Activated CD8-positive, alpha-beta memory T cell treated with anti-CD3 and anti-CD28 coated beads, Interleukin-2, amount 50 U/mL, for 48 hours (primary cell): ENCODE data around the gene PROKR1.
"Not testable (repeated sequence)": the region's sequence is repeated elsewhere in the genome, so short reads cannot be mapped to it uniquely, and the experiment has no call there.

Experiments used
- DNase-seq: peaks from one replicate; pipeline ENCODE4 v3.0.0-alpha.2; 2020

PROKR1 gene

DNA sequence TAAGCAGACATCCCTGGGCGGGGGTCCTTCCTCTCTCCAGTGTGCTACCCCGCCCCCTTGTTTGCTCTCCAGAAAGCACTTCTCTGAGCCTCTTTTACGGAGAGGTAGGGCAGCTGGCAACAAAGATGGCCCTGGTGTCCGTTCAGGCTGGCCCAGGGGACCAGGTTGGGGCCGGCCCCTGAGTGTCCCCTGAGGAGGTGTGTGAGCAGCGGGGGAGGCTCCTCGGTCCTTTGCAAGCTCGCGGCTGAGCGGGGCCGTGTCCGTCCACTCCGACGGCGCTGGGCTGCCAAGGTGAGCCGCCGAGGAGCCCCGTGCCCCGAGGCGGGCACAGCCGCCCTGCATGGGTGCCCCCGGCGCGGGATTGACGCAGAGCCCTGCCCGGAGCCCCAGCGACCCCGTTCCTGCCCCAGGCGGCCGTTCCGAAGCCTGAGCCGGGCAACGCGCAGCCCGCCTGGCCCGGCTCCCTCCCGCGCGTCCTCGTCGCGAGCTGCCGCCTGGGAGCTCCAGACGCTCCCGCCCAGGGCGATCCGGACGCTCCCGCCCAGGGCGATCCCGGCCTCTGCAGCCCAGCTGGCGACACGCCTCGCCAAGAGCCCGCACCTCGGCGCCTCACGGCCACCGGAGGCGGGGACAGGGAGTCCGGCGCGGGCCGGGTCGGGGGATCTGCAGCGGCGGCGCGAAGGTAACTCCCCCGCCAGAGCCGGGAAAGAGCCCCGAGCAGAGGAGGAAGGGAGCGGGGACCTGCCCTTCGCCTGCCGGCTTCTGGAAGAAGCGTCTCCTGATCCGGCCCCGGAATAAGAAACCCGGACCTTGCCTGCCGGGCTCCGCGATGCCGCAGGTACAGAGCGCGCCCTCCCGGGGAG, at the start of gene PROKR1:
PROKR1 (plus strand) TSS at position 569 of the 863 bp plus-strand sequence. CDS start 2,243 bp downstream, outside the sequence.
- DNase-seq = peak; percentile 70

DNA sequence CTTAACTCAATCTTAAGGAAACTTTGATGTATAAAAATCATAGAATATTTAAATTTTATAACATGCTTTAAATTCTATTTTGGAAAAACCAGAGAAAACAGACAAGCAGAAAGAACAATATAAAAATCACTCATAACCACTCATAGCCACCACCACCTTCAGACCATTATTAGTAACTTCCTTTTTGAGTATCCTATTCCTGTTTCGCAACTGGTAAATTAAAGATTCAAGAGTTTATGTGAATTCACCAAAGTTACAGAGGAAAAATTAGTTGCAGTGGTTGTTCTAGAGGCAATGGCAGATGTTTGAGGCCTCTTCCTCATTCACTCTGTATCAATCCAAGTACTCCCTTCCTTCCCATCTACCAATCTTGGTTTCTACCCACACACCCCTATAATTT, 49.3 kb upstream of the PROKR1 start:
- DNase-seq = no peak

GRCh38 chr2:68594674-68595492, 48.5 kb upstream of the PROKR1 start:
- DNase-seq = peak; percentile 70

- not testable (repeated sequence) for DNase-seq
Measured at GRCh38 chr2:68595493-68595785, 47.9 kb upstream of the PROKR1 start.

DNA sequence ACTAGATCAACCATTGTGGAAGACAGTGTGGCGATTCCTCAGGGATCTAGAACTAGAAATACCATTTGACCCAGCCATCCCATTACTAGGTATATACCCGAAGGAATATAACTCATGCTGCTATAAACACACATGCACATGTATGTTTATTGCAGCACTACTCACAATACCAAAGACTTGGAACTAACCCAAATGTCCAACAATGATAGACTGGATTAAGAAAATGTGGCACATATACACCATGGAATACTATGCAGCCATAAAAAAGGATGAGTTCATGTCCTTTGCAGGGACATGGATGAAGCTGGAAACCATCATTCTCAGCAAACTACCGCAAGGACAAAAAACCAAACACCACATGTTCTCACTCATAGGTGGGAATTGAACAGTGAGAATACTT, 42.9 kb upstream of the PROKR1 start:
- not testable (repeated sequence) for DNase-seq

DNA sequence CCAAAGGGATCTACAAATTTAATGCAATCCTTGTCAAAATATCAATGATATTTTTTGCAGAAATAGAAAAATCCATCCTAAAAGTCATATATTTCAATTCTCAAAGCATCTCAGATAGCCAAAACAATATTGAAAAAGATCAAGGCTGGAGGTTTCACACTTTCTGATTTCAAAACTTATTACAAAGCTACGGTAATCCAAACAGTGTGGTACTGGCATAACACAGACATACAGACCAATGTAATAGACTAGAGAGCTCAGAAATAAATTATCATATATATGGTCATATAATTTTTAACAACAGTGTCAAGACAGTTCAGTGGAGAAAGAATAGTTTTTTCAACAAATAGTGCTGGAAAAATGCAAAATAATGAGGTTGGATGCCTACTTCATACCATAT, 40.3 kb upstream of the PROKR1 start:
- DNase-seq = no peak

- DNase-seq = no peak
Measured at GRCh38 chr2:68604077-68604476, 39.3 kb upstream of the PROKR1 start.

DNA sequence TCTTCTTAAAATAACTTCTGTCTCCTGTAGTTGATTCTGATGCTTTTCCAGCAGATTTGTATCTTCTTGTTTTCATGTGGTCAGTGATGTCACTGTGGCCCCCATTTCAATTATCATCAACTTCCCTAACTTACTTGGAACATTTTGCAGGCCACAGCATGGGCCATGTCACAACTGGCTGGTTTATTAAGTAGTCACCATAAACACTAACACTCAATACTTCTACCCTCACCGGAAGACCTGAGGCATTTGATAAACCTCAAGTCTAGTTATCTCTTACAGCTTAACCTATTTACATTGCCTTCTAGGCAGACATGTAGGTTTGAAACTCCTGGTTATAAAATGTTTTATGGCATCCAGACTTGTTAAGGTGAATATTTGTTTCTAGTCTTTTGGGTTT, 37.4 kb upstream of the PROKR1 start:
- no peak for DNase-seq

DNA sequence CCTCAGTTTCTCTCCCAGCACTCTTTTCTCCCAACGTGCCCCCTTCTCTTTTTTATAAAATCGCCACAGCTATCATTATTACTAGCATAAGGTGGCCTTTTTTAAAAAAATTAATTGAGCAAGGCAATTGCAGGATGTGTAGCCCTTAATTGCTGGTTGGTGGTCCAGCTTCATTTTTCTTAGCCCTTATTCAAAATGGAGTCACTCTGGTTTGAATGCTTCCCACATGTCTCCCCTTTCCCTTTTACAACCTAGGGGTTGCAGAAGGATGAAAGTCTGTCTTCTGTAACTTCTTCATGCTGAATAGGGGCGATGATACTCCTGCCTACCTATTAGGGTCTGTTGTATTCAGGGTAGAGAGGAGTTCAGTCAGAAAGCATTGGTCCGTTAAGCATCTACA, 36.6 kb upstream of the PROKR1 start:
- no peak for DNase-seq

GRCh38 chr2:68607837-68608236, 35.5 kb upstream of the PROKR1 start:
- DNase-seq = no peak

GRCh38 chr2:68612765-68613519, 30.4 kb upstream of the PROKR1 start:
- no peak for DNase-seq

GRCh38 chr2:68620772-68621171, 22.6 kb upstream of the PROKR1 start:
- DNase-seq = no peak

GRCh38 chr2:68623820-68624219, 19.6 kb upstream of the PROKR1 start:
- no peak for DNase-seq

GRCh38 chr2:68627615-68628014, 15.8 kb upstream of the PROKR1 start:
- no peak for DNase-seq

DNA sequence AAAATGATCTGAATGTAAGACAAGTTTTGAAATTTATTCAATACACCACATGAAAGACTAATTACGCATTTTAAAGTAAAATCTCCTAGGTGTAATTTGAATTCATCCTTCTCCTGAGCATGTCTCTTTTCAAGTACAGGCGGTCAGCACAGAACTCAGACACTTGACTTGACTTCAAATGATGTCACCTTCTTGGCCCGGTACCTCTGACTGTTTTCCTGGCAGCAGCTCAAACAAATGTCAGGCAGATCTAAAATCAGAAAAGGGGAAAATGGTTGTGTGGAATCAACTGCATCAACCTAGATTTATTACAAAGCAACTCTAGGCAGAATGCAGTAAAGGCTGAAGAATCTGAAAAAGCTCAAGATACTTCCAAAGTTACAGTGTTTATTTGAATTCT, 11.4 kb upstream of the PROKR1 start:
- DNase-seq = no peak

DNA sequence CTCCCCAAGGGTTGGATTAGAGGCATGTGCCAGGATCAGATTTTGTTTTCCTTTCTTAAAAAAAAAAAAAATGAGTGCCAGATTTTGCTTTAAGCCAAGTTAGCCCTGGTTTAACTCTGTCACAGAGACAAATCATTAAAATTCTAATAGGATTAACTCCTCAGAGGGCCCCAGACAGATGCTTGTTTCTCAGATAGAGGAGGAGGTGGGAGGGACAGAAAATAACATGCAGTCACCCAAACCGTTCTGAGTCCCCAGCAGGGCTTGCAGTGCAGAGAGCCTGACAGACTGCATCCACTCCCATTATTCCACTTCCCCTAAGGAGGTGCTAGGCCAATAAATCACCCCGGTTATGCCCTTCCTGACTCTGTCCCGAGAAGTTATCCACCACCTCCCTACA, 6.3 kb upstream of the PROKR1 start:
- DNase-seq = no peak

GRCh38 chr2:68643874-68644485, 601 bp downstream of the PROKR1 start:
- DNase-seq = no peak

DNA sequence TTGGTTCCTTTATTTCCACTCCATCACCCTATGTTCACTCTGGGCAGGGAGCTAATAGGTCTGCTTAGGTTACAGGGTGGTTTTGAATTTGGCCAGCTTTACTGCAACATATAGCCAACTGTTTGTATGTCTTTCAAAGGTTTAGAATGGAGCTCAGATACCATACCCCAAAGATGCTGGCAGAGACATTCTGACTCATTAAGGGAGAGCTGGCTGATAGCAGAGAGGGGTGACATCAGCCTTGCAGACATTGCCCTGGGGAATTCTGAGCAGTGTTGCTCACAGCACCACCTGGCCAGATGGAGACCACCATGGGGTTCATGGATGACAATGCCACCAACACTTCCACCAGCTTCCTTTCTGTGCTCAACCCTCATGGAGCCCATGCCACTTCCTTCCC, 2.1 kb downstream of the PROKR1 start:
- no peak for DNase-seq

DNA sequence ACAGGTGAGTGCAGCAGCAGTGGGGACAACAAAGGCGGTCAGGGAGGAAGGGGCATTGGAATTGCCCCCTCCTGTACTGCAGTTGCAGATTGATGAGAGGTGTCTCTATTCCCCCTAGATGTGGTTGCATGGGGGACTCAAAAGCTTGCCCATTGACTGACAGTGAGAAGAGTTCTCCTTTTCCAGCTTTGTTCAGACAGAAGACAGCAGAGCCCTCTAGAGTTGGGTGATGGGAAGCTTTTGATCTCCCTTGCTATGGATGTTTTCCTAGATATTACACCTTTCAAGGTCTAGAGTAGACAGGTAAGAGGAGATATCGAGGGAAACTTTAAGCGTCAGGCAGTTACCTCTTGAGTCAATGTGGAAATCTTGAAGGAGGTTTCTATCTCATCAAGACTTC, 2.9 kb downstream of the PROKR1 start:
- DNase-seq = no peak

- DNase-seq = no peak
Measured at GRCh38 chr2:68650645-68651044, 7.3 kb downstream of the PROKR1 start.

DNA sequence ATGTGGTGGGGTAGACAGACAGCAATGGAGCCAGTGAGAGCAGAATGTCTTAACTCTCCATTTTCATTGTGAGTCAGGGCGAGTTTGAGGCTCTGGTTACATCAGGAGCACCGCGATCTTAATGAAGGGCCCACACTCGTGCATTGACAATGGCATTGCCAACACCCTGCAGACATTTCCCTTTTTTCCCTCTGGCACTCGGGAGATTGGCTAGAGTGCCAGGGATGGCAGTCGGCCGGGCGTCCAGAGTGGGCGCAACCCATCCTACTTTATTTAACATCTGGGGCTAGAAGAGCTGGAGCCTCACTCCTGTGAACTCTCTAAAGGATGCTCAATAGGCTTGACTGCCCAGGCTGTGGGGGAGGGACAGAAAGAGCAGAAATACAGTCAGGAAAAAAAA, 9.7 kb downstream of the PROKR1 start:
- DNase-seq = peak; percentile 61

DNA sequence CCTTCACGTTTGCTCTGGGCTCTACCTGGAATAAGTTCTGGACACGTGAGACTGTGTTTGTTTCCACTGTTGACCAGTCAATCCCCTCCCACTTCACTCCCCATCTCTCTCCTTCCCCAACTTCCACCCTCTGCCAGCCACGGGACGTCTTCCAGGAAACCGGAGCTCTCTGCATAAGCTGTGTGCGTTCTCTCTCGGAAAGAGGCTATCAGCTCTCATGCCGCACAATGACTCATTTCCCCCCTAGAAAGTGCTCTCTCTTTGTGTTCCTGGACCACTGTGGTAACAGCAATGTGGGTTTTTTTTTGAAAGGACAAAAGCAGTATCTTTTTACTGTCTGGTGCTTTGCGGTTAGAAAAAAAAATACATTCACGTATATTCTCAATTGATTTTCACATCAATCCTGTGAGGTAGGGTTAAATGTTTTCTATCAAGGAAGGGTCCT, 10.2 kb downstream of the PROKR1 start:
- peak; percentile 65 for DNase-seq

DNA sequence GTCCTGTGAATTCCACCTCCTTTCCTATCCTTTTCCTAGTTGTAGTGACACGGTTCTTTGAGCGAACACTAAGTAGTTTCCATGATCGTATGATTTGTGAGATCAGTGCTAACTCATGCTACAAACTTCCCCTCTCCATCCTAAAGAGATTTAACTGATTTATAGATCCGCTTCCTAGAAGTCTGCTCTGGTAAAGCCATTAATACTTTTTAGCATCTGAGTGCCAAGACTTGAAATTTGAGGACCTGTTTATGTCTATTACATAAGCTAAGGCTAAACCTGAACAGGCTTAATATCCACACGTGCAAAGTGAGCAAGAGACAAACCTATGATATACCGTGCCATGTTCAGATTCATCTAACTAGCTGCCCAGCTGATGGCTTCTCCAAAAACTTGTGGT, 14.9 kb downstream of the PROKR1 start:
- no peak for DNase-seq
